Urothelium cell line (cell line): ENCODE results near the gene EPHB3.
A peak's percentile ranks its signal among the peaks of the same experiment; 100 is the strongest.
"Not testable (repeated sequence)": the region's sequence is repeated elsewhere in the genome, so short reads cannot be mapped to it uniquely, and the experiment has no call there.

ENCODE experiments used
- DNase-seq: peaks from one replicate; pipeline ENCODE4 v3.0.0; 2011; ENCODE audit warnings: low spot score, mixed read lengths
- FAIRE-seq: peaks from 2 replicates; lab custom pipeline; 2011; peaks lifted over from hg19 to GRCh38; lab: Jason Lieb, UNC

The EPHB3 gene

DNA sequence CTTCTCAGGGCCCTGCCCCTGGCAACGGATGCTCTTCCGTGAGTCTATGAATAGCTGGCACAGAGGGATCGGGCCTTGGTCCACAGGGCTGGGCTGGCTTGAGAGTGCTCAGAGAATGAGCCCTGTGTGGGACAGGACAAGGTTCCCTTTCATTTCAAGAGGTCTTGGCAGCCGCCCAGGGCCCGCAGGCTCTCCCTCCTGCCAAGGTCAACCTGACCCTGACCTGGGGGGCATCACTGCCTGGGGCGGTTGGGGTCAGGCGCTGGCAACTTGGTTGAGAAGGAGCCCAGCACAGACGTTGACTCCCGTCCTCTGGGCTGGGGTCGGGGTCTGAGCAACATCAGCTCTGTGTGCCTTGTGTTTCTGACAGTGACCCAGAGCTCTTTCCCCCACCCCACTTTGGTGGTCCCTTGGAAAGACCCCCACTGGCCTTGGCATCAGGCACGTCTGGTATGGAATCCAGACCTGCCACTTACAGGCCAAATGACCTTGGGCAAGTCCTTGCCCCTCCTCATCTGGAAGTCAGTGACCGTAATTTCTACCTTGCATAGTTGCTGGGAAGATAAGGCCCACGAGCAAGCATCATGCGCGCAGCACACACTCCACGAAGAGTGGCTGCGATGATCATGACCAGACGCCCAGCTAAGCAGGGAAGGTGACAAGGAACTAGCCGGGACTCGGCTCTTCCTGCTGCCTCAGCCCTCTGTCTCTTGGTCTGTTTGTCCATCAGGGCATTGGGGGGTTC lies 36.4 kb downstream of the EPHB3 start:
- FAIRE-seq (no peak), DNase-seq (no peak)

DNA sequence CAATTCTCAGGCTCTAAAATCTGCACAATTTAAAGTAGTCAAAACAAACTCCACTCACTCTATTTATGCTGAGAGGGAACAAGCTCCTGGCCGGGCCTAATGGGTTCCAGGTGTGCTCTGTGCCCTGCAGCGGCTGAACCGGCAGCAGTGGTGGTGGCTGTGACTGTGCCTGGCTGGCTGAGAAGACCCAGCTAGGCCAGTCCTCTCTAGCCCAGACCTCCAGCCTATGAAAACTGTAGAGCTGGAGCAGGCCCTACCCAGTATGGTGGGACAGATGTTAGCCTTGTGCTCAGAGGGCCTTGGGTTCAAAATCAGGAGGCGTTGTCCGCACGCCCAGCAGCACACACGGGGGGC lies 37.0 kb downstream of the EPHB3 start:
- no peak for FAIRE-seq
- DNase-seq, result no peak

DNA sequence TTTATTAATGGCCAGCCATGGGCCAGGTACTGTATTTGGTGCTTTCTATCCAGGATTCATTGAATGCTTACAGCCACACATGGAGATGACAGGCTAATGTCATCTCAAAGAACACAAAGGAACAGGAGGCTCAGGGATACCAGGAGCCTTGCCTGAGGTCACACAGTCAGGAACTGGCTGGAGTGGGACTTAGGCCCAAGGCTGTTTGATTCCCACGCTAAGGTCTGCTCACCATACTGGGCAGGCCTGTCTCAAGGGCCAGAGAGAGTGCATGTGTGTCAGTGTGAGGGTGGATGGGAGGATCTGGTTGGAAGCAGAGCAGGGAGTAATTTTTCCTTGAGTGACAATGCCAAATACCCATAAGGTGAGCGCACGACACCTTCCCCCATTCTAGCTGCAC lies 37.6 kb downstream of the EPHB3 start:
- FAIRE-seq (no peak), DNase-seq (no peak)

DNA sequence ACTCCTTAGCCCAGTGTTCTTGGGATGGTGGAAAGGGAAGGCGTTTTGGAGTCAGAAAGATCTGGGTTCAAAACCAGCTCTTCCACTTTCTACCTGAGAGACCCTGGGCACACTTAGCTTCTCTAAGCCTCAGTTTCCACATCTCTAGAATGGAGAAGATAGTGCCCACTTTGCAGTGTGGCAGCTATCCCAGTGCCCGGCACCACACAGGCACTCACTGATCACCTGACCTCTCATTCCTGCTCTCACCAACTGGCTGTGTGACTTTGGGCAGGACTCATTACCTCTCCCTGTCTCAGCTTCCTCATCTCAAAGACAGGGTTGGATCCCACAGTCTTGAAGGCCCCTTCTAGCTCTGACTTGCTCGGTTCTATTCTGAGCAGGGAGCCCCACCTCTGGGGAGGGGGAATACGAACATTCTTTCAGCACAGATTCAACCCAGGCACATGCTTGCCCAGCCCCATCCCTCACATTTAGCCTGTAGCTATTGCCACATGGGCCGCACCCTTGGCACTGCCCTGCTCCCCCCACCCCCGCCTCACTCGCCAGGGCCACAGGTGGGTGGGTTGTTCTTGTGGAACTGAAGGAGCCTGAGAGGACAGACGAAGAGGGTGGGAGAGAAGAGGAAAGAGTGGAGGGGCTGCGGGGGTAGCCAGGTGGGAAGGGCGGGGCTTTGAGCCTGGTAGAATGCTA lies 39.2 kb downstream of the EPHB3 start:
- DNase-seq (no peak), FAIRE-seq (no peak)

DNA sequence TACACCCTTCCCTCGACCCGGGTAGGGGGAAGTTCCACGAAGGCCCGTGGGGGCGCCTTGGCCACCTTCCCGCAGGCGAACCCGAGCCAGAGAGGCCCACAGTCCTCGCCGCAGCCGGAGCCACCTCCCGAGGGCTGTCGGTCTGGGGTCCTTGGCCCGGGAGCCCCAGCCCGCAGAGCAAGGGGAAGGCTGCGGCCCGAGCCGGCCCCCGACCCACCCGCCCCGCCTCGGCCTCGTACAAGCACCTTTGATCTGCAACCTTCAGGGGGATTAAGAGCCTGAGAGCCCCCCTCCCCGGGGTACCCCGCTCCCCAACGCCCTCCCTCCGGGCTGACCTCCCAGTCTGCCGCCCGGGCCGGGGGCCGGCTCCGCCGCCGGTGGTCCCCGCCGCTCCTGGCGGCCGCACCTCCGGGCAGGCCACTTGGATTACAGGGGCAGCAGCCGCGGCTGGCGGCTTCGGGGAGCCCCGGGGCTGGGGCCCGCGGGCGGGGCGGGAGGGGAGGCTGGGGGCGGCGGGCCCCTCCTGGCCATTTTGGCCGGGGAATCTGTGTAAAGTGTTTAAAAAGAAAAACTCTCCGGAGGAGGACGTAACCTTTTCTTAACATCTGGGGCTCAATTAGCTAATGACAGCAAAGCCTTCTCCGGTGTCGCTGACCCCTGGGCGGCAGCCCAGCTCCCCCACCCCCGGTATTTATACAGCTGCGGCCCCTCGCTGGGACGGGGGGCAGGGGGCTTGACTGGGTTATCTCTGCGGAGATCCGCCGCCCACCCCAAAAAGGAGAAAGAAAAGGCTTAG lies 40.2 kb downstream of the EPHB3 start:
- no peak for DNase-seq
- no peak for FAIRE-seq

DNA sequence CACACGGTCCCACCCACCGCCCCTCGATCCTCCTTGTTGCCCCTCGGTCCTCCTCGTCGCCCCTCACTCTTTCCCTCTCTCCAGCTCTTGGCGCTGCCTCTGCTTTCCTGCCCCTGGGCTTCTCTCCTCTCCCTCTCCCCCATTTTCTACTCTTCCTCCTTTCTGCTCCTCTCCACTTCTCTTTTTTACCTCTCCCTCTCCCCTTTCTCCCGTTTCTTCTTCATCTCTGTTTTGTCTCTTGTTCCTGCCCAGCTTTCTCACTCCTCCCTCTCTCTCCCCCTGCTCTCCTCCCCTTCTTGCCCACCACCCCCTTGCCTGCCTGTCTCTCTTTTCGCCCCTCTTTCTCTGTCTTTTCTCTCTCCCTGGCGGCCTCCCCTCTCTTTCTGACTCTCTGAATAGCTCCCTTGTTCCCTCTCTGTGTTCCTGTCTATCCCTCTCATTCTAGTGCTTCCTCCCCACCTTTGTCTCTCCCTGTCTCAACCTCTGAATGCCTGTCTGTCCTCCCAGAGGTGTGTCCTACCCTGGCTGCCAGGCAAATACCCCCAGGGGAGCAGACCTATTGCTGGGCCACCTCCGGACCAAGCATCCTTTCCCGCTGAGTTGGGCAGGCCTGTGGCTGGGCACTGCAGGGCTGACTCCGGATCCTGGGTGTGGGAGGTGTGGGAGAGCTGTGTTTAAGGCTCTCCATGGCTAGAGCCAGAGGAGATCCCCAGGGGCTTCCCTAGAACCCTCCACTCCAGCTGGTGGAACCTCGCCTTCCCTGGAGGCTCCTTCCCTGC lies 41.0 kb downstream of the EPHB3 start:
- no peak for DNase-seq
- FAIRE-seq, result no peak

DNA sequence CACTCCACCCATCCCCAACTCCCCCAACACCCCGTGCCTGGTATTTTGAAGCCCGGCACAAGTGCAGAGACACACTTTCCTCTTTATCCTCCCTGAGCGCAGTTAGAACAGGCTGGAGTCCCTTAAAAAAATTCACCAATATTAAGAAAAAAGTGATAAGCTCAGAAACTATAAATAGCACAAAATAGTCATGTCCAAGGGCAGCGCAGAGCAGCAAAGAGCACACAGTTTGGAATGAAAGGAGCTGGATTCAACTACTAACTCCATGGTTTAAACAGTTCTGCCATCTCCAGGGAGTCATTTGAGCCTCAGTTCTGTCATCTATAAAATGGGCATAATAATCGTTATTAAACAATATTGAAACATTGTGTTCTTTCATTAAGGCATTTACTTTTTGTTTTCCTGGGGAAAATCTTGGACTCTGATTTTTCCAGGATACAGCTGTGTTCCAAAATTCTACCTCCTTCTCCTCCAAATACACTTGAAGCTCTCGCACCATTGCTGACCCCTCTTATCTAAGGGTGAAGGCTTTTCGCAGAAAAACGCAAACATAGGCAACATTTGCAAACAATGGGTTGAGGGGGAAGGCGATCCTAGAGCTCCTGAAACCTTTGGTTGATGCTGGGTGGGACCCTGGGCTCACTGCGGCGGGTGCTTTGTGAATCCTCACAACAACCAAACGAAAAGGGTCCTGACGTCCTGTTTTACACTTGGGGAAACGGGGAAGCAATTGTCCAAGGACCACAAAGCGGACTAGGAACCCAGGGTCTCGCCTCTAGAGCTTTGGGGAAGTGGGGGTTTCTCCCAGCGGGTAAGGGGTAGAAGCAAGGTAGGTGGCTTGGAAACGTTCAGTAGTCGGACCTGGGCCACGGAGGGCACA lies 41.8 kb downstream of the EPHB3 start:
- DNase-seq, result no peak
- FAIRE-seq, result no peak

DNA sequence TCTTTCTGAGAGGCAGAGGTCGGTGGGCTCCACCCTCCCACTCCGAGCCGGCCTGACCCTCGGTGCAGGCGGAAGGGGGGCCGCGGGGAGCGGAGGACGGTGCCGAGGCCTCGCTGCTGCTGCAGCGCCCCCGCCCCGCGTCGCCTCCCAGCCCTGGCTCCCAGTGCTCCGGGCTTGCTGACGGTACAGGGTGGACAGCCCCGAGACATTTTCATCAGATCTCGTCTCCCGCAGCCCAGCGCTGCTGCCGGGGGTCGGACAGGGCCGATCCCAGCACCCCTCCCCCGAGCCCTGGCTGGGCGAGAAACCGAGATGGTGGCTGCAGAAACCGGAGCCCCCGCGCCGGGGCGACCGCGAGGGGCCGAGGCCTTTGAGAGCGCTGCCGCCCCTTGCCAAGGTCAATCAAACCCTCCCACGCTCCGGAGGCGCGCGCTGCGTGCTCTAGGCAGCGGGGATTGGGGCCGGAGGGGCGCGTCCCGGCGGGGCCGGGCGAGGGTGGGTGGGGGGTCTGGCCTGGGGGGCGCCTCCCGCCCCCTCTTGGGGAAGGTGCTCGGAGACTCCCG lies 42.5 kb downstream of the EPHB3 start:
- FAIRE-seq (no peak), DNase-seq (no peak)

DNA sequence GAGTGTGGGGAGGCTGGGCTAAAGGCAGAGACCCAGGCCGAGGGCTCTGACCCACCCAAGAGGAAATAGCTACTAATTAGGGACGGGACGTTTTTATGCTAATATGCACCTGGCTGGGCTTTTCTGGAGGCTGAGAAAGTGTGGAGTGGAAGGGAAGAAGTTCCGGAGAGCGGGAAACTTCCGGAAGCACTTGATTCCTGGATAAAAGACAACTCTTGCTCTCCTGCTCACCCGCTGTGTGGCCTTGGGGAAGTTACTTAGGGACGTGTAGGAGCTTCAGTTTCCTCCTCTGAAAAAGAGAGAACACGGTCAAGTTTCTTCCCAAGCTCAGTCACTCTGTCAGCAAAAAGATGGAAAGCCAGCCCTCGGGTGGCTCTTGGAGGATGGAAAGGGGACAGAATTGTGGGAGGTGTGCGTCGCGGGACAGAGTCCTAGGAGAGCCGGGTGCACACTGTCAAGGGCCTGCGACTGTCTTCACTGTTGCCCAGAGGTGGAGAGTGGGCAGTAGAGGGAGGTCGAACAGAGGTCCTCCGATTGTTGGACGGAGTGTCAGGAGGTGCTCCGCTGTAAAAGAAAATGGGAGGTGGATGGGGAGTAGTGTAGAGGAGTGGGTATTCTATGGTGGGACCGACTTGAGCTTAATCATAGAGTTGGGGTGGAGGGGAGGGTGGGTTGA lies 43.2 kb downstream of the EPHB3 start:
- FAIRE-seq (no peak), DNase-seq (no peak)

DNA sequence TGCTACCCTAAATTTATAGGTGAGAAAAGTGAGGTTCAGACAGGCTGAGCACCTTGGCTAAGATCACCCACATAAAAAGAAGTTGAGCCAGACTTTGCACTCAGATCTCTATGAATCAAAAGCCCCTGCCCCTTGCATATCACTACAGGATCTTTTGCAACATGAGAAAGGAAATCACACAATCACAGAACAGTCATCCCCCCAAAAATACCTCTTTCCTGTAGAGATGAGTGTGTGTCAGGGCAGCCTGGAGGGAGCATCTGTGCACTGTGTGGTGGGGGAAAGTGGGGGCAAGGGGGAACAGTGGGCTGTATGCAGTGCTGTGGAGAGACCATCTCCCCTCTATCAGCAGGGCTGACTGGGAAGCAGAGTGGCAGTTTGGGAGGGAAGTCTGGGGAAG lies 46.6 kb downstream of the EPHB3 start:
- peak; percentile 23 for FAIRE-seq

DNA sequence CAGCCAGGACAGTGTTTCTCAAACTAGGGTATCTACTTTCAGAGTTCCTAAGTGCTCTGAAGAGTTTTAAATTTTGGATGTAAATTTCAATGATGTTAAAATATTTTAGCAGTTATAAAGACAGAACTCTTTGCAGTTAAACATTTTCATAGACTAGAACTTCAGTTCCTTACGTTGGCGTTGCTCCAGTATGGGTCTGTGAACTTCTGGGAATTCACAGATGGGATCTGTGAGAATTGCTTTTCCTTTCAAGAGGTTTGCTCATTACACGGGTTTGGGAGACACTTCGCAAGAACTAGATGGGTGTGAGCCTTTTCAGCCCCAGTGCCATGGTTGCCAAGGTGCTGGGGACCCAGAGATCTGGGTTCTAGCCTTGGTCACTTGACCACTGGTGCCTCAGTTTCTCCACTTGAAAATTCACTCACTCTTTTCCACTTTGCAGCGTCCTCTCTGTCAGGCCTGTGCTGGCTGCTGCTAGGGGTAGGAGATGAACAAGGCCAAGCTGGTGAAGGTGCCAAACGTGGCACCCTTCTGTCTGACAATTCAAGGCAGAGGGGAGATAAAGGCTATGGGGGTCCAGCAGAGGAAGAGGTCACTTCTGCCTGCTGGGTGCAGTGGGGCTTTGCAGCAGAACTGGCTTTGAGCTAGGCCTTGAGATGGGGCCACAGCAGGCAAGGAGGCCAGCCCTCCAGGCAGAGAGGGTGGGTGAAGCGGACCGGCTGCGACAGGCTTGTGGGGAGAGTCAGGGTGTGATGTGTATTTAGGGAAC lies 48.1 kb downstream of the EPHB3 start:
- no peak for FAIRE-seq
- DNase-seq, result no peak

More for the DNA sequence above, 46.6 kb downstream of the EPHB3 start:
- DNase-seq, result no peak

DNA sequence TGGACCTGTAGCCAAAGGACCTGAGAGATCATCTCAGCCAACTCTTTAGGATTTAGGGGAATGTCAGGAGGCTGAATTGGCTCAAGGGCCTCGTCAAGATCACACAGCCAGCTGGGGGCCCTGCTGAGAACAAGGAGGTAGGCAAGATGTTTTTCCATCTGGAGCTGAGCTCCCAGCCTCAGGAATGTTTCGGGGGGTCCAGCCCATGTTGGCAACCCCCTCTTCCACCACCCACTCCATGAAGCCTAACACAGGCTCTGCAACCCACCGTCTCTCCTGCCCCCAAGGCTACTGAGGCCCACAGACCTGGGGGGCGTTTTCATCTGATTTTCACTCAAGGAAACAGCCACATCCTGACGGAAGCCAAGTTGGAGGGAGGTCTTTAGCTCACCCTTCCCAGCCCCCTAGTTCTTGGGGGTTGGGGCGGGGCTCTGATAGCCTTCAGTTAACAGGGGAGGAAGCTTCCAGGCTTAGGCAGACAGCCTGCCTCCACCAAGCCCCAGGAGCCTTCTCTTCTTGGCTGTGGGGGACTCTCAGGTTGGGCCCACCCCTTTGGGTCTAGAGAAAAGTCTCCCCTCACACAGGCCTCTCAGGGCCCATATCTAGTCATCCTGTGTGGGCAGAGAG lies 48.8 kb downstream of the EPHB3 start:
- FAIRE-seq (no peak), DNase-seq (no peak)

DNA sequence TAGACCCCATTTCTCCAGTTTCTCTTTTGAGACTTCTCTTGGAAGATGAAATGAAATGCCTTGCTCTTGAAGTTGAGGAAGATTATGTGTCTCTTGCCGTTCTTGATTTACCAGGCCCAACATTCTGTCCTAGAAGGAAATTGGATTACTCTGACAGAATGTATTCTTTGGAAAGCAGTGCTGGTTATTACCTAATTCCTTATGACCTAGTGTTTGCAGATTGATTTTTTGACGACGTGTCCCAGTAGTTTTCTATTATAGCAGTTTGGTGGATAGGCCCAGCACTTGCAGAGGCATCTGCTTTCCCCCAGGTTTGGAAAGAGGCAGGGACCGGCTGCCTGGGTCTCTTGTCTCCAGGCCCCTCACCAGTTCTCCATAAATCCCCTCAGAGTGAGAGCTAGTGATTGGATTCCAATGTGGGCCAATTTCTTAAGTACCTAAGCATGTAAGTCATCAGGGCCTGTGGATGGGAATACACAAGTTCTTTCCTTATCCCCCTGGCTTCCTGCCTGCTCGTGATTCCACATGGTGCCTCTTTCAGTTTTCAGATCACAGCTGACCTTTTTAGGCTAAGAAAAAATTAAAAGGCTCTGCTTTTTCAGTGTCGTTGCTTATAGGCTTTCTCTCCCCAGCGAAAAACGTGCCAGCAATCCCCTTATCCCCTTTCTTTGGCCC lies 50.2 kb downstream of the EPHB3 start:
- no peak for FAIRE-seq
- no peak for DNase-seq

DNA sequence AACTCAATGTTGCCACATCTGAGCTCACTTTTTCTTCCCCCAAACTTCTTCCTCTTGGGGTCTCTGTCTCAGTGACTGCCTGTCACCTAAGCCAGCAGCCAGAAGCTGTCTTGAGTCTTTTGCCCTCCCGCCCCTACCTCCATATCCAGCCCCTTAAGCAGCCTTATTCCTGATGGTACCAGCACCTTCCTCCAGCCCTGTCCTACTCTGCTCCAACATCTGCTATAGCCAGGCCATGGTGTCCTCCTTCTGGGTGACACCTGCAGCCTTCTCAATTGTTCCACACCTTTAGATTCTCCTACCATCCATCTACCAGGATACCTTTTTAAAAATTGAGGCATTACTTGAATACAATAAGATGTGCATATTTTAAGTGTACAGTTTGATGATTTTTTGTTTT lies 53.8 kb downstream of the EPHB3 start:
- no peak for DNase-seq

DNA sequence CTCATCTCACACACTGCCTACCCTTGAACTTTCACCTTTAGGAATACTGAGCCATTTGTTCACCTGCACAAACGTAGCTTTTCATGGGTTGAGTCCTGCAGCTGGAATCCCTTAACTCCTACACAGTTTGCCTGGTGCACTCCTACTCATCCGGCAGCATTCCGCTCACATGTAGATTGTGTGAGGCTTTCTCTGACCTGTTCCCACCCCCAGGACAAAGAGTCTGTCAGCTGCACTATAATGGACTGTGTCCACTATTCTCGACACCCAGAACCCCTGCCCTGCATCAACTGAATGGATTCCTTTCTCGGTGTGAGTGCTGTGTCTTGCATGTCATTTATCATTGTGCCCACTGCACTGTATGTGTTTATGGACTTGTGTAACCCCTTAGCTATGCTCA lies 54.9 kb downstream of the EPHB3 start:
- FAIRE-seq (peak; percentile 59), DNase-seq (no peak)

More for the DNA sequence above, 53.8 kb downstream of the EPHB3 start:
- no peak for FAIRE-seq

DNA sequence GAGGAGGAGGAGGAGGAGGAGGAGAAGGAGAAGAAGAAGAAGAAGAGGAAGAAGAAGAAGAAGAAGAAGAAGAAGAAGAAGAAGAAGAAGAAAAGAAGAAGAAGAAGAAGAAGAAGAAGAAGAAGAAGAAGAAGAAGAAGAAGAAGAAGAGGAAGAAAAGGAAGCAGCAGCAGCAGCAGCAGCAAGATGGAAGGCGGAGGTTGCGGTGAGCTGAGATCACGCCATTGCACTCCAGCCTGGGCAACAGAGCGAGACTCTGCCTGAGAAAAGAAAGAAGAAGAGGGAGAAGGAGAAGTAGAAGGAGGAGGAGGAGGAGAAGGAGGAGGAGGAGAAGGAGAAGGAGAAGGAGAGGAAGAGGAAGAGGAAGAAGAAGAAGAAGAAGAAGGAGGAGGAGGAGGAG lies 55.7 kb downstream of the EPHB3 start:
- not testable (repeated sequence) for FAIRE-seq

DNA sequence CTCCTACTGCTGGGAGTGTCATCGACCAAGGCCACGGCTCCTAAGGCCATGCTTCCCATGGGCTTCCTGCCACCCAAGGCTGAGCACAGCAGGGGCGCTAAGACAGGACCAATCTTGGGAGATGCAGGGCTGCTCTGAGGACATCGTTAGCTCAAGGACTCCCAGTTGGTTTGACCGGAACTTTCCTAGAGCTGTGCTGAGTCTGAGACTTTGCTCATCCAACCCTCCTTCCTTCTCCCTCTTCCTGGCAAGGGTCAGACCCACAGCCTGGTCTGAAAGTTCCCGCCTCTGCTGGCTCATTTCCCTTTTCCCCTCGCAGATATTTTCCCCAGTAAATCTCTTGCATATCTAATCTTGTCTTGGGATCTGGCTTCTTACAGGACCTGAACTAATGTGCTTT lies 57.2 kb downstream of the EPHB3 start:
- DNase-seq (no peak), FAIRE-seq (no peak)

More for the DNA sequence above, 55.7 kb downstream of the EPHB3 start:
- not testable (repeated sequence) for DNase-seq
